Measurements from ENCODE around the gene PLEKHA1. TPM values are rescaled to one million over a fixed set of nuclear protein-coding genes. Genes with fewer than 3 reads are reported as not detected.

PLEKHA1 gene
- total and polyA plus RNA-seq, 2 donors (not counting 3 experiments of a cell fraction or from before 2014, with no cell fraction given), result 21.6 to 58.8 TPM

DNA sequence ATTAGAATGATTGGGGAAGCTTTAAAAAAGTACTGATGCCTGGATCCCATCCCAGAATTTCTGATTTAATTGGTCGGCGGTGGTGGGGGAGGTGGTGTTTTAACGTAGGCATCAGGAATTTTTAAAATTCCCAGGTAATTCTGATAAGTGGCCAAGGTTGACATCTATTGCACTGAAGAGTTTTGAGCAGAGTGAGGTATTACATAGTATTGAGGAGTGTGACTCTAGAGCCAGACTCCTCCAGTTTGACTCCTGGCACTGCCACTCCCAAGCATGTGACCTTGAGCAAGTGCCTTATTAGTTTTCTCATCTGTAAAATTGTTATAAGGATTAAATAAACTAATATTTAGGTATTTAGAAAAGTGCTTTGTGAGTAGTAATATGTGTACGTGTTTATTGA lies 6.2 kb downstream of the PLEKHA1 start:
- H4K20me1 ChIP-seq (replicated peaks; ENCODE audit: control insufficient read depth, extremely low read depth, insufficient read depth, low read length), result peaks cover 3% of the 10 kb centered on the region
- H3K27ac ChIP-seq (ENCODE audit: insufficient read depth, low read depth, low read length), result no peak overlapping the region
- DNase-seq (ENCODE audit: low read depth, low spot score) (no peak), FAIRE-seq (no peak)
- H3K79me2 ChIP-seq (ENCODE audit: control insufficient read depth, insufficient read depth, low read length), result peaks cover 85% of the 10 kb centered on the region
- H3K27me3 ChIP-seq (ENCODE audit: control insufficient read depth in 2 of 2, insufficient read depth in 2 of 2, low read length in 2 of 2), result no peaks in the 10 kb centered on the region
- no peak overlapping the region for H3K4me2 ChIP-seq (ENCODE audit: insufficient read depth, low read length)
- no peak overlapping the region for H3K9ac ChIP-seq (replicated peaks; ENCODE audit: extremely low read depth, insufficient read depth, low read length)
- ChIA-PET POLR2A (no interaction called here), CTCF (no interaction called here)
- H3K36me3 ChIP-seq (ENCODE audit: control insufficient read depth in 2 of 2, extremely low read depth in 1 of 2, insufficient read depth in 2 of 2, low read length in 2 of 2), result peaks cover 0 to 2% of the 10 kb centered on the region in 2 experiments
- dilution Hi-C loops (cut with MboI; ENCODE audit: extremely low pct_ligation_motif_present, low sequenced_read_pairs) (no loop called here), intact Hi-C loops (cut with micrococcal nuclease) (no loop called here)
- H3K9me1 ChIP-seq (replicated peaks; ENCODE audit: control insufficient read depth, extremely low read depth, insufficient read depth, low read length), result no peaks in the 10 kb centered on the region
- BruUV-seq (replicated peaks), result no TSS peak
- H3K4me3 ChIP-seq (replicated peaks in 1 of 3; ENCODE audit: insufficient read depth in 1 of 3, low read depth in 1 of 3, low read length in 3 of 3), result no peak overlapping the region
- no peaks in the 10 kb centered on the region for H3K9me3 ChIP-seq (replicated peaks; ENCODE audit: control insufficient read depth, insufficient read depth, low read length)
- no peak for TF ChIP-seq GATA2 (IDR thresholded peaks at IDR 0.05; ENCODE audit: insufficient read depth, insufficient read length, low read depth, low read length)
- TF ChIP-seq FOS (IDR thresholded peaks at IDR 0.05; ENCODE audit: borderline replicate concordance, insufficient read depth, low read length), result no peak
- no peak for TF ChIP-seq CTCF (IDR thresholded peaks at IDR 0.05; ENCODE audit: extremely low read depth in 1 of 2, insufficient read depth in 1 of 2, low read depth in 1 of 2, low read length in 2 of 2)
- no peak for TF ChIP-seq JUN (IDR thresholded peaks at IDR 0.05; ENCODE audit: borderline replicate concordance, insufficient read depth, insufficient read length, low read depth)
- TF ChIP-seq POLR2A (IDR thresholded peaks at IDR 0.05; ENCODE audit: low read depth, low read length), result no peak
- no peak for TF ChIP-seq MAX (IDR thresholded peaks at IDR 0.05; ENCODE audit: insufficient read depth, insufficient read length)
- TF ChIP-seq MYC (IDR thresholded peaks at IDR 0.05; ENCODE audit: low read depth, low read length), result no peak
- TF ChIP-seq POLR2AphosphoS5 (IDR thresholded peaks at IDR 0.05; ENCODE audit: insufficient read depth, low read depth, low read length), result no peak
- TF ChIP-seq EZH2 (IDR thresholded peaks at IDR 0.05; ENCODE audit: borderline replicate concordance, low read depth, low read length, severe bottlenecking), result no peak
- H2AFZ ChIP-seq (ENCODE audit: low read depth, low read length), result no peak overlapping the region
- H3K4me1 ChIP-seq (ENCODE audit: control insufficient read depth, extremely low read depth, insufficient read depth, low read length), result peaks cover 8% of the 10 kb centered on the region
